Parathyroid adenoma (tissue), 2 donors: ENCODE data around the gene MAB21L2.
"Not testable (repeated sequence)": the region's sequence is repeated elsewhere in the genome, so short reads cannot be mapped to it uniquely, and the experiment has no call there.

Source experiments
- H2AFZ ChIP-seq: fragments of 300-600 bp; sonication (generic); one replicate; pipeline ENCODE4 v1.7.0; 2017; ENCODE audit warnings: antibody characterized with exemption, mild to moderate bottlenecking
- H3K27ac ChIP-seq: fragments of 300-600 bp; sonication (generic); one replicate; pipeline ENCODE4 v1.7.0; 2017
- H3K27me3 ChIP-seq: fragments of 300-600 bp; sonication (generic); one replicate; pipeline ENCODE4 v1.7.0; 2017; ENCODE audit warnings: low read length; ENCODE audit not compliant: control insufficient read depth, insufficient read depth
- H3K36me3 ChIP-seq: fragments of 300-600 bp; sonication (generic); one replicate; pipeline ENCODE4 v1.7.0; 2017; ENCODE audit warnings: low read length; ENCODE audit not compliant: control insufficient read depth, insufficient read depth
- H3K4me1 ChIP-seq: fragments of 300-600 bp; sonication (generic); one replicate; pipeline ENCODE4 v1.7.0; 2017; ENCODE audit warnings: control low read depth
- H3K4me2 ChIP-seq: fragments of 300-600 bp; sonication (generic); one replicate; pipeline ENCODE4 v1.7.0; 2017; ENCODE audit warnings: low read length
- H3K4me3 ChIP-seq: fragments of 300-600 bp; sonication (generic); one replicate; pipeline ENCODE4 v1.7.0; 2017; ENCODE audit warnings: low read depth, low read length
- H3K79me2 ChIP-seq: fragments of 300-600 bp; sonication (generic); one replicate; pipeline ENCODE4 v1.7.0; 2017; ENCODE audit warnings: control low read depth
- H3K9ac ChIP-seq: fragments of 300-600 bp; sonication (generic); one replicate; pipeline ENCODE4 v1.7.0; 2017; ENCODE audit warnings: mild to moderate bottlenecking
- H3K9me3 ChIP-seq: fragments of 300-600 bp; sonication (generic); one replicate; pipeline ENCODE4 v1.7.0; 2017; ENCODE audit warnings: low read length; ENCODE audit not compliant: control insufficient read depth
- TF ChIP-seq, protein P1 (sequence below): fragments of 300-600 bp; sonication (generic); IDR thresholded peaks from one replicate; pipeline ENCODE4 v1.7.0; 2017; ENCODE audit warnings: antibody characterized with exemption, mild to moderate bottlenecking
- donor health status: primary hyperparathyroidism.

Gene MAB21L2

GRCh38 chr4:150582146-150582872, at the start of gene MAB21L2:
Gene MAB21L2, plus strand, starts transcription at chr4:150582151. Its CDS starts 879 bp downstream, at chr4:150583030.
- no peaks in the 10 kb centered on the region for H3K9me3 ChIP-seq
- H3K4me2 ChIP-seq: no peak within 1 kb of the TSS
- no peak within 1 kb of the TSS for H3K27ac ChIP-seq
- no peak within 1 kb of the TSS for H3K4me3 ChIP-seq
- H3K79me2 ChIP-seq: no peaks in the 10 kb centered on the region
- H2AFZ ChIP-seq: no peak within 1 kb of the TSS
- TF ChIP-seq, protein P1, sequence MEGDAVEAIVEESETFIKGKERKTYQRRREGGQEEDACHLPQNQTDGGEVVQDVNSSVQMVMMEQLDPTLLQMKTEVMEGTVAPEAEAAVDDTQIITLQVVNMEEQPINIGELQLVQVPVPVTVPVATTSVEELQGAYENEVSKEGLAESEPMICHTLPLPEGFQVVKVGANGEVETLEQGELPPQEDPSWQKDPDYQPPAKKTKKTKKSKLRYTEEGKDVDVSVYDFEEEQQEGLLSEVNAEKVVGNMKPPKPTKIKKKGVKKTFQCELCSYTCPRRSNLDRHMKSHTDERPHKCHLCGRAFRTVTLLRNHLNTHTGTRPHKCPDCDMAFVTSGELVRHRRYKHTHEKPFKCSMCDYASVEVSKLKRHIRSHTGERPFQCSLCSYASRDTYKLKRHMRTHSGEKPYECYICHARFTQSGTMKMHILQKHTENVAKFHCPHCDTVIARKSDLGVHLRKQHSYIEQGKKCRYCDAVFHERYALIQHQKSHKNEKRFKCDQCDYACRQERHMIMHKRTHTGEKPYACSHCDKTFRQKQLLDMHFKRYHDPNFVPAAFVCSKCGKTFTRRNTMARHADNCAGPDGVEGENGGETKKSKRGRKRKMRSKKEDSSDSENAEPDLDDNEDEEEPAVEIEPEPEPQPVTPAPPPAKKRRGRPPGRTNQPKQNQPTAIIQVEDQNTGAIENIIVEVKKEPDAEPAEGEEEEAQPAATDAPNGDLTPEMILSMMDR: no peak
- no peaks in the 10 kb centered on the region for H3K27me3 ChIP-seq
- H3K36me3 ChIP-seq: no peaks in the 10 kb centered on the region
- no peaks in the 10 kb centered on the region for H3K4me1 ChIP-seq
- no peak within 1 kb of the TSS for H3K9ac ChIP-seq

- H3K9ac ChIP-seq: no peak overlapping the region
- H3K4me2 ChIP-seq: no peak overlapping the region
- no peaks in the 10 kb centered on the region for H3K36me3 ChIP-seq
- no peak overlapping the region for H3K27ac ChIP-seq
- H2AFZ ChIP-seq: no peak overlapping the region
- TF ChIP-seq, protein P1: no peak
- no peaks in the 10 kb centered on the region for H3K9me3 ChIP-seq
- no peaks in the 10 kb centered on the region for H3K27me3 ChIP-seq
- H3K4me1 ChIP-seq: no peaks in the 10 kb centered on the region
- no peak overlapping the region for H3K4me3 ChIP-seq
- no peaks in the 10 kb centered on the region for H3K79me2 ChIP-seq
These were observed 48.3 kb upstream of the MAB21L2 start for GRCh38 chr4:150533673-150534072.

GRCh38 chr4:150534818-150535217, 47.1 kb upstream of the MAB21L2 start:
- H3K4me1 ChIP-seq: no peaks in the 10 kb centered on the region
- TF ChIP-seq, protein P1: no peak
- H3K79me2 ChIP-seq: no peaks in the 10 kb centered on the region
- H2AFZ ChIP-seq: no peak overlapping the region
- no peaks in the 10 kb centered on the region for H3K27me3 ChIP-seq
- no peak overlapping the region for H3K9ac ChIP-seq
- no peak overlapping the region for H3K4me3 ChIP-seq
- H3K4me2 ChIP-seq: no peak overlapping the region
- H3K36me3 ChIP-seq: no peaks in the 10 kb centered on the region
- H3K9me3 ChIP-seq: no peaks in the 10 kb centered on the region
- H3K27ac ChIP-seq: no peak overlapping the region

DNA sequence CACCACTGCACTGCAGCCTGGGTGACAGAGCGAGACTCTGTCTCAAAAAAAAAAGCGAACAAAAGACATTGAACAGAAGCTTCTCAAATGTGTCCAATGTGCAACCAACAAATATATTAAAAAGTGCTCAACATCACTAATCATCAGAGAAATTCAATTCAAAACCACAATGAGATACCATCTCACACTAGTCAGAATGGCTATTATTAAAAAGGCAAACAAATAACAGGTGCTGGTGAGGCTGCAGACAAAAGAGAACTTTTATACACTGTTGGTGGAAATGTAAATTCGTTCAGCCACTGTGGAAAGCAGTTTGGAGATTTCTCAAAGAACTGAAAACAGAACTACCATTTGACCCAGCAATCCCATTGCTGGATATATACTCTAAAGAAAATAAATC, 44.0 kb upstream of the MAB21L2 start:
- not testable (repeated sequence) for H3K27me3 ChIP-seq, H3K4me1 ChIP-seq, H2AFZ ChIP-seq, H3K4me3 ChIP-seq, H3K4me2 ChIP-seq, H3K9ac ChIP-seq, H3K79me2 ChIP-seq, H3K9me3 ChIP-seq, H3K27ac ChIP-seq, H3K36me3 ChIP-seq

GRCh38 chr4:150540536-150540935, 41.4 kb upstream of the MAB21L2 start:
- H3K9me3 ChIP-seq: no peaks in the 10 kb centered on the region

More at GRCh38 chr4:150540536-150540935, 41.4 kb upstream of the MAB21L2 start:
- Histone ChIP-seq H3K79me2 (no peaks in the 10 kb centered on the region), H3K4me1 (no peaks in the 10 kb centered on the region), H3K27ac (no peak overlapping the region), H2AFZ (no peak overlapping the region), H3K36me3 (no peaks in the 10 kb centered on the region), H3K4me2 (no peak overlapping the region), H3K4me3 (no peak overlapping the region), H3K27me3 (no peaks in the 10 kb centered on the region), H3K9ac (no peak overlapping the region)
- TF ChIP-seq, protein P1: no peak
